Activated CD4-positive, alpha-beta T cell treated with anti-CD3 and anti-CD28 coated beads for 1 hour (primary cell): ENCODE data around the gene LPP.
"Not testable (repeated sequence)": the region's sequence is repeated elsewhere in the genome, so short reads cannot be mapped to it uniquely, and the experiment has no call there.

ENCODE experiments used
- DNase-seq: peaks from one replicate; pipeline ENCODE4 v3.0.0-alpha.2; 2020

LPP gene

GRCh38 chr3:188416041-188416440 is 262.1 kb downstream of the LPP start:
- DNase-seq, result no peak

- no peak for DNase-seq
Observed at GRCh38 chr3:188417271-188417696, 263.3 kb downstream of the LPP start.

- no peak for DNase-seq
Observed at GRCh38 chr3:188417766-188418165, 263.8 kb downstream of the LPP start.

- no peak for DNase-seq
Observed at GRCh38 chr3:188421151-188421821, 267.3 kb downstream of the LPP start.

GRCh38 chr3:188421836-188422540 is 268.0 kb downstream of the LPP start:
- no peak for DNase-seq

GRCh38 chr3:188427981-188428380 is 274.0 kb downstream of the LPP start:
- not testable (repeated sequence) for DNase-seq

- no peak for DNase-seq
Observed at GRCh38 chr3:188431040-188431439, 277.1 kb downstream of the LPP start.

- DNase-seq, result no peak
Observed at GRCh38 chr3:188431553-188431952, 277.6 kb downstream of the LPP start.

GRCh38 chr3:188432802-188433520 is 279.0 kb downstream of the LPP start:
- DNase-seq, result no peak

- no peak for DNase-seq
Observed at GRCh38 chr3:188433521-188434150, 279.7 kb downstream of the LPP start.

GRCh38 chr3:188434594-188434993 is 280.6 kb downstream of the LPP start:
- no peak for DNase-seq

- DNase-seq, result no peak
Observed at GRCh38 chr3:188435266-188435665, 281.3 kb downstream of the LPP start.

- DNase-seq, result no peak
Observed at GRCh38 chr3:188437926-188438325, 284.0 kb downstream of the LPP start.

- DNase-seq, result no peak
Observed at GRCh38 chr3:188439080-188439479, 285.1 kb downstream of the LPP start.

GRCh38 chr3:188440340-188440972 is 286.5 kb downstream of the LPP start:
- DNase-seq, result no peak

- DNase-seq, result no peak
Observed at GRCh38 chr3:188442430-188442829, 288.5 kb downstream of the LPP start.

GRCh38 chr3:188445175-188445574 is 291.2 kb downstream of the LPP start:
- DNase-seq, result not testable (repeated sequence)

- no peak for DNase-seq
Observed at GRCh38 chr3:188446014-188446413, 292.1 kb downstream of the LPP start.

- no peak for DNase-seq
Observed at GRCh38 chr3:188446766-188447165, 292.8 kb downstream of the LPP start.

- DNase-seq, result no peak
Observed at GRCh38 chr3:188448813-188449212, 294.9 kb downstream of the LPP start.

GRCh38 chr3:188449421-188449820 is 295.5 kb downstream of the LPP start:
- DNase-seq, result no peak

GRCh38 chr3:188452158-188452772 is 298.3 kb downstream of the LPP start:
- DNase-seq, result no peak
